ENCODE measurements around the gene ANK3. TPM values are rescaled to one million over a fixed set of nuclear protein-coding genes. Genes with fewer than 3 reads are reported as not detected.

Gene ANK3
- total RNA-seq, 1 experiment from 2014 or later: 15.3 TPM

DNA sequence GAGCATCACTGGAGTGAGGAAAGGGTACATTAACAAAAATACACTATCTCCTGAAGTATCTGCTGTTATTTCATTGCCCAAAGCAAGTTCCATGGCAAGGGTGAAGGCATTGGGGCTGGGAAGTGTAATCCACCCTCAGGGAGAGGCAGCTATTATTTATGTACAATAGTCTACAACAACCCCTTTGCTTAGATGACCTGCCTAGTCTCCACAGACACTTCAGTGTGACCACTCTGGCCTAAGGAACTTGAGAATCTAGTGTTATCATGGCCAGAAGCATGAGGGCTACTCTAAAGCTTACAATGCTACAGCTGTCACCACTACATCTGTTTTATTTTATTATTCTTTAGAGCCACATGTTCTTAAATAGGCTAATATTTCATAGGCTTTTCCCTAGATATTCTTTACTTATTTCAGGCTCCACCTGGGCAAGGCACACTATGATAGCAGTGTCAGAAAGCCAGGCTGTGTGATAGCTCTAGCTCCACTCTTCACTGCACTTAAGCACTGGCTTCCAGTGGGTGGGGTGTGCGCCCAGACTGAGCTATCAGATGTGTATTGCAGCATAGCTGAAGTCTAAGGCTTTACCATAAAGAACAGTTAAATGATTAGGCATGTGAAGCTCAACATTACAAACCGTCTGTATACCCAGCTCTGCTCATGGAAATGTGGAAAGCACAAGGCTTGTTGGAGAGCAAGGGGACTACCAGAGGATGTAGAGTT, 366.4 kb downstream of the ANK3 start:
- ATAC-seq: no peak
- TF ChIP-seq, protein P1, sequence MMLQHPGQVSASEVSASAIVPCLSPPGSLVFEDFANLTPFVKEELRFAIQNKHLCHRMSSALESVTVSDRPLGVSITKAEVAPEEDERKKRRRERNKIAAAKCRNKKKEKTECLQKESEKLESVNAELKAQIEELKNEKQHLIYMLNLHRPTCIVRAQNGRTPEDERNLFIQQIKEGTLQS (IDR thresholded peaks at IDR 0.05): no peak
- TF ChIP-seq, protein P2, sequence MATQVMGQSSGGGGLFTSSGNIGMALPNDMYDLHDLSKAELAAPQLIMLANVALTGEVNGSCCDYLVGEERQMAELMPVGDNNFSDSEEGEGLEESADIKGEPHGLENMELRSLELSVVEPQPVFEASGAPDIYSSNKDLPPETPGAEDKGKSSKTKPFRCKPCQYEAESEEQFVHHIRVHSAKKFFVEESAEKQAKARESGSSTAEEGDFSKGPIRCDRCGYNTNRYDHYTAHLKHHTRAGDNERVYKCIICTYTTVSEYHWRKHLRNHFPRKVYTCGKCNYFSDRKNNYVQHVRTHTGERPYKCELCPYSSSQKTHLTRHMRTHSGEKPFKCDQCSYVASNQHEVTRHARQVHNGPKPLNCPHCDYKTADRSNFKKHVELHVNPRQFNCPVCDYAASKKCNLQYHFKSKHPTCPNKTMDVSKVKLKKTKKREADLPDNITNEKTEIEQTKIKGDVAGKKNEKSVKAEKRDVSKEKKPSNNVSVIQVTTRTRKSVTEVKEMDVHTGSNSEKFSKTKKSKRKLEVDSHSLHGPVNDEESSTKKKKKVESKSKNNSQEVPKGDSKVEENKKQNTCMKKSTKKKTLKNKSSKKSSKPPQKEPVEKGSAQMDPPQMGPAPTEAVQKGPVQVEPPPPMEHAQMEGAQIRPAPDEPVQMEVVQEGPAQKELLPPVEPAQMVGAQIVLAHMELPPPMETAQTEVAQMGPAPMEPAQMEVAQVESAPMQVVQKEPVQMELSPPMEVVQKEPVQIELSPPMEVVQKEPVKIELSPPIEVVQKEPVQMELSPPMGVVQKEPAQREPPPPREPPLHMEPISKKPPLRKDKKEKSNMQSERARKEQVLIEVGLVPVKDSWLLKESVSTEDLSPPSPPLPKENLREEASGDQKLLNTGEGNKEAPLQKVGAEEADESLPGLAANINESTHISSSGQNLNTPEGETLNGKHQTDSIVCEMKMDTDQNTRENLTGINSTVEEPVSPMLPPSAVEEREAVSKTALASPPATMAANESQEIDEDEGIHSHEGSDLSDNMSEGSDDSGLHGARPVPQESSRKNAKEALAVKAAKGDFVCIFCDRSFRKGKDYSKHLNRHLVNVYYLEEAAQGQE (IDR thresholded peaks at IDR 0.05; ENCODE audit: low read depth): no peak
- Histone ChIP-seq H3K4me1 (ENCODE audit: control insufficient read depth in 1 of 2, insufficient read depth in 2 of 2, low read length in 2 of 2) (no peaks in the 10 kb centered on the region), H3K4me2 (ENCODE audit: low read length) (no peak overlapping the region), H2AFZ (ENCODE audit: low read depth, low read length, poor library complexity, severe bottlenecking) (no peak overlapping the region), H3K27ac (ENCODE audit: low read depth, low read length) (no peak overlapping the region), H3K9me3 (ENCODE audit: control insufficient read depth in 1 of 2, insufficient read depth in 1 of 2, low read depth in 1 of 2, low read length in 2 of 2) (no peaks in the 10 kb centered on the region), H3K36me3 (ENCODE audit: control insufficient read depth in 1 of 2, insufficient read depth in 2 of 2, low read length in 2 of 2) (no peaks in the 10 kb centered on the region), H3K9me2 (ENCODE audit: insufficient read depth) (no peaks in the 10 kb centered on the region), H3K27me3 (ENCODE audit: insufficient read depth, low read length) (no peaks in the 10 kb centered on the region), H3K9ac (ENCODE audit: low read length) (no peak overlapping the region), H3K4me3 (replicated peaks in 1 of 2; ENCODE audit: low read depth in 1 of 2, low read length in 2 of 2) (no peak overlapping the region), H3K79me2 (ENCODE audit: insufficient read depth, low read length) (no peaks in the 10 kb centered on the region), H4K20me1 (ENCODE audit: insufficient read depth) (no peaks in the 10 kb centered on the region)
- no TSS peak for BruUV-seq (replicated peaks)
- ChIA-PET POLR2A (no interaction called here), RAD21 (ENCODE audit: low non-redundant PET in 1 of 2, low total read pairs in 2 of 2, uncharacterized antibody in 2 of 2, unreplicated experiment in 2 of 2) (no interaction called here), CTCF (no interaction called here)
- DNase-seq (ENCODE audit: low read depth, low spot score): no peak
- intact Hi-C loops (cut with micrococcal nuclease): no loop called here

DNA sequence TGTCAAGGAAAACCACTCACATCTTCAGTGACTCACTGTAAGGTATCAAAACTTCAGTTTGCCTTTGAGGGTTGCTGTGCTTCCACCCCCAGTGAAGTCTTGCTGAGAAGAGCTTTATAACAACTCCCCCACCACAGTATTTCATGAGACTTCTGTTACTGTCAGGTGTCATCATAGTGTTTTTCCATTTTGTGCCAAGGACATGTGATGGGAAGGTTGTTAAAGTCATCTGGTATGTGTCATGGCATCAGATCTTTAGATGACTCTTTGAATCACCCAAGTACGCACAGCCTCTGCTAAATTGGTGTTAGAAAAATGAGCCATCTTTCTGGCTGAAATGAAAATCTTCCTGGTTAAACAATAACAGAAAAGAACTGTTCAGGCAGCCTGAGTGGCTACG, 368.3 kb downstream of the ANK3 start:
- Histone ChIP-seq H3K79me2 (ENCODE audit: insufficient read depth, low read length) (no peaks in the 10 kb centered on the region), H3K9me2 (ENCODE audit: insufficient read depth) (no peaks in the 10 kb centered on the region), H3K36me3 (ENCODE audit: control insufficient read depth in 1 of 2, insufficient read depth in 2 of 2, low read length in 2 of 2) (no peaks in the 10 kb centered on the region), H3K4me3 (replicated peaks in 1 of 2; ENCODE audit: low read depth in 1 of 2, low read length in 2 of 2) (no peak overlapping the region), H3K9ac (ENCODE audit: low read length) (no peak overlapping the region), H3K27me3 (ENCODE audit: insufficient read depth, low read length) (no peaks in the 10 kb centered on the region), H3K9me3 (ENCODE audit: control insufficient read depth in 1 of 2, insufficient read depth in 1 of 2, low read depth in 1 of 2, low read length in 2 of 2) (no peaks in the 10 kb centered on the region), H3K4me2 (ENCODE audit: low read length) (no peak overlapping the region), H2AFZ (ENCODE audit: low read depth, low read length, poor library complexity, severe bottlenecking) (no peak overlapping the region), H3K27ac (ENCODE audit: low read depth, low read length) (no peak overlapping the region), H4K20me1 (ENCODE audit: insufficient read depth) (no peaks in the 10 kb centered on the region), H3K4me1 (ENCODE audit: control insufficient read depth in 1 of 2, insufficient read depth in 2 of 2, low read length in 2 of 2) (no peaks in the 10 kb centered on the region)
- ChIA-PET POLR2A (no interaction called here), CTCF (interaction anchor here (1.0 kb wide), 2 partner anchors 79 to 191 kb away, joined by 3 read pairs; no protein-coding TSS in a partner anchor), RAD21 (ENCODE audit: low non-redundant PET in 1 of 2, low total read pairs in 2 of 2, uncharacterized antibody in 2 of 2, unreplicated experiment in 2 of 2) (no interaction called here)
- BruUV-seq (replicated peaks): no TSS peak
- intact Hi-C loops (cut with micrococcal nuclease): no loop called here
- no peak for DNase-seq (ENCODE audit: low read depth, low spot score)
- ATAC-seq: no peak
- TF ChIP-seq ZFX (IDR thresholded peaks at IDR 0.05): no peak
- no peak for TF ChIP-seq YY1 (IDR thresholded peaks at IDR 0.05; ENCODE audit: extremely low read depth, insufficient replicate concordance, low read depth, low read length)
- TF ChIP-seq, protein P2 (IDR thresholded peaks at IDR 0.05; ENCODE audit: low read depth): no peak
- no peak for TF ChIP-seq FOSL1 (IDR thresholded peaks at IDR 0.05; ENCODE audit: low read depth)
- TF ChIP-seq EZH2 (IDR thresholded peaks at IDR 0.05): no peak
- TF ChIP-seq CBX3 (IDR thresholded peaks at IDR 0.05; ENCODE audit: low read depth): no peak
- TF ChIP-seq, protein P3, sequence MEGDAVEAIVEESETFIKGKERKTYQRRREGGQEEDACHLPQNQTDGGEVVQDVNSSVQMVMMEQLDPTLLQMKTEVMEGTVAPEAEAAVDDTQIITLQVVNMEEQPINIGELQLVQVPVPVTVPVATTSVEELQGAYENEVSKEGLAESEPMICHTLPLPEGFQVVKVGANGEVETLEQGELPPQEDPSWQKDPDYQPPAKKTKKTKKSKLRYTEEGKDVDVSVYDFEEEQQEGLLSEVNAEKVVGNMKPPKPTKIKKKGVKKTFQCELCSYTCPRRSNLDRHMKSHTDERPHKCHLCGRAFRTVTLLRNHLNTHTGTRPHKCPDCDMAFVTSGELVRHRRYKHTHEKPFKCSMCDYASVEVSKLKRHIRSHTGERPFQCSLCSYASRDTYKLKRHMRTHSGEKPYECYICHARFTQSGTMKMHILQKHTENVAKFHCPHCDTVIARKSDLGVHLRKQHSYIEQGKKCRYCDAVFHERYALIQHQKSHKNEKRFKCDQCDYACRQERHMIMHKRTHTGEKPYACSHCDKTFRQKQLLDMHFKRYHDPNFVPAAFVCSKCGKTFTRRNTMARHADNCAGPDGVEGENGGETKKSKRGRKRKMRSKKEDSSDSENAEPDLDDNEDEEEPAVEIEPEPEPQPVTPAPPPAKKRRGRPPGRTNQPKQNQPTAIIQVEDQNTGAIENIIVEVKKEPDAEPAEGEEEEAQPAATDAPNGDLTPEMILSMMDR (IDR thresholded peaks at IDR 0.05 in 2 of 3, conservative IDR thresholded peaks at IDR 0.05 in 1 of 3; ENCODE audit: borderline replicate concordance in 1 of 3, insufficient read depth in 1 of 3, low read depth in 2 of 3, low read length in 2 of 3): no peak
- TF ChIP-seq, protein P1 (IDR thresholded peaks at IDR 0.05): no peak
